K562 (cell line): ENCODE measurements around the gene C4orf50. TPM values are rescaled to one million over a fixed set of nuclear protein-coding genes. Genes with fewer than 3 reads are reported as not detected.

Experiments used
- ATAC-seq: fragments of 200-7000 bp; cut with Tn5 transposase; 3 replicates; pipeline ENCODE4 v1.9.1; 2020; ENCODE audit warnings: moderate library complexity
- BruUV-seq: library from RNA; stranded (reverse); fragments of 400-500 nt; replicated peaks from 2 replicates; lab custom pipeline; 2021; lab: Mats Ljungman, UMichigan
- CTCF ChIA-PET: fragments of 300-600 bp; formaldehyde crosslinking; extraction: SDS; loops from one replicate; lab custom pipeline; 2021; ENCODE audit warnings: low intra/inter-chr PET ratio; lab: Yijun Ruan, JAX
- POLR2A ChIA-PET: fragments of 300-600, 350-650 bp; sonication (Branson Sonifier 250); formaldehyde crosslinking; extraction: SDS; loops from one replicate; lab custom pipeline; 2021; ENCODE audit warnings: antibody characterized with exemption, inconsistent platforms; lab: Yijun Ruan, JAX
- DNase-seq, 4 experiments: peaks; one replicate each; pipeline versions ENCODE4 v3.0.0 to v3.0.0-alpha.2; 2011 to 2018; ENCODE audit warnings: low spot score in 3 of 4, mixed read lengths in 3 of 4; ENCODE audit errors: extremely low read depth in 1 of 4
- FAIRE-seq: peaks from 2 replicates; lab custom pipeline; 2011; peaks lifted over from hg19 to GRCh38; lab: Jason Lieb, UNC
- H2AFZ ChIP-seq: 2 replicates; pipeline ENCODE4 v1.6.0; 2011; ENCODE audit warnings: low read depth, low read length, control low read depth, inconsistent platforms
- H3K27ac ChIP-seq: fragments of 200-600 bp; 3 replicates; pipeline ENCODE4 v1.8.0; 2011; ENCODE audit warnings: low read depth, mild to moderate bottlenecking, control low read depth, inconsistent platforms, low read length, moderate library complexity, mixed read lengths; ENCODE audit errors: extremely low read depth
- H3K27me3 ChIP-seq, 2 experiments: fragments of 300-600 bp in 1 of 2; 2 replicates in 1 of 2; 3 replicates in 1 of 2; pipeline versions ENCODE4 v1.6.0 to v1.8.0; 2011; ENCODE audit warnings: inconsistent platforms in 2 of 2, low read length in 2 of 2, mild to moderate bottlenecking in 1 of 2, mixed read lengths in 1 of 2, moderate library complexity in 1 of 2; ENCODE audit not compliant: control insufficient read depth in 2 of 2, insufficient read depth in 2 of 2
- H3K36me3 ChIP-seq: fragments of 300-600 bp; 3 replicates; pipeline ENCODE4 v1.8.0; 2011; ENCODE audit warnings: mild to moderate bottlenecking, low read length, inconsistent platforms; ENCODE audit not compliant: control insufficient read depth, insufficient read depth
- H3K4me1 ChIP-seq, 2 experiments: fragments of 200-600 bp in 1 of 2; replicated peaks in 1 of 2; 2 replicates in 1 of 2; 3 replicates in 1 of 2; pipeline versions ENCODE4 v1.5.1 to v1.8.0; 2011; ENCODE audit warnings: inconsistent platforms in 2 of 2, low read length in 2 of 2, mild to moderate bottlenecking in 1 of 2, mixed read lengths in 1 of 2, moderate library complexity in 1 of 2; ENCODE audit not compliant: control insufficient read depth in 2 of 2, insufficient read depth in 2 of 2
- H3K4me2 ChIP-seq: 2 replicates; pipeline ENCODE4 v1.6.1; 2011; ENCODE audit warnings: low read length, control low read depth, inconsistent platforms, mixed read lengths; ENCODE audit not compliant: insufficient read depth
- H3K4me3 ChIP-seq: fragments of 200-600 bp; sonication (generic), shearing (Covaris generic); 2 replicates; pipeline ENCODE4 v1.5.1; 2016; ENCODE audit warnings: control low read depth, inconsistent platforms
- H3K79me2 ChIP-seq: fragments of 200-600 bp; 3 replicates; pipeline ENCODE4 v1.8.0; 2011; ENCODE audit warnings: low read length, inconsistent platforms; ENCODE audit not compliant: control insufficient read depth, insufficient read depth
- H3K9ac ChIP-seq, 2 experiments: 2 replicates each; pipeline versions ENCODE4 v1.6.0 to v1.6.1; 2011; ENCODE audit warnings: low read depth in 2 of 2, low read length in 2 of 2, control low read depth in 1 of 2, inconsistent platforms in 1 of 2, mild to moderate bottlenecking in 1 of 2, mixed read lengths in 1 of 2; ENCODE audit not compliant: insufficient read depth in 1 of 2
- H3K9me1 ChIP-seq: one replicate; pipeline ENCODE4 v1.6.0; 2011; ENCODE audit warnings: inconsistent platforms, mild to moderate bottlenecking, low read length, moderate library complexity; ENCODE audit not compliant: control insufficient read depth, insufficient read depth
- H3K9me3 ChIP-seq: replicated peaks from 2 replicates; pipeline ENCODE4 v1.5.1; 2011; ENCODE audit warnings: low read depth, low read length, inconsistent platforms; ENCODE audit not compliant: control insufficient read depth, insufficient read depth
- H4K20me1 ChIP-seq: replicated peaks from 2 replicates; pipeline ENCODE4 v1.6.1; 2011; ENCODE audit warnings: low read length, inconsistent platforms, mixed read lengths; ENCODE audit not compliant: control insufficient read depth, insufficient read depth
- CEBPB ChIP-seq: fragments of 450-650 bp; IDR thresholded peaks from 2 replicates; pipeline ENCODE4 v1.6.1; 2016; ENCODE audit warnings: missing genetic modification characterization, missing compliant biosample characterization
- EZH2 ChIP-seq: IDR thresholded peaks from 2 replicates; pipeline ENCODE4 v1.6.1; 2012; ENCODE audit warnings: low read depth, mild to moderate bottlenecking, inconsistent platforms, low read length, borderline replicate concordance
- GATAD2B ChIP-seq: fragments of 450-650 bp; IDR thresholded peaks from 2 replicates; pipeline ENCODE4 v1.6.1; 2017; ENCODE audit warnings: mild to moderate bottlenecking, borderline replicate concordance
- KLF13 ChIP-seq: fragments of 450-650 bp; IDR thresholded peaks from 2 replicates; pipeline ENCODE4 v1.6.1; 2016; ENCODE audit warnings: missing genetic modification characterization, low read depth, mild to moderate bottlenecking, missing compliant biosample characterization, moderate library complexity, borderline replicate concordance
- KLF6 ChIP-seq: fragments of 250-450 bp; sonication (Bioruptor Pico); IDR thresholded peaks from 2 replicates; pipeline ENCODE4 v1.4.0; 2020; ENCODE audit warnings: mild to moderate bottlenecking, moderate library complexity, borderline replicate concordance
- MYNN ChIP-seq, 2 experiments: sonication (generic); formaldehyde crosslinking in 1 of 2; IDR thresholded peaks; 2 replicates each; pipeline versions ENCODE4 v1.5.0 to v1.6.1; 2016 to 2020; ENCODE audit warnings: antibody characterized with exemption in 1 of 2, missing genetic modification reagents in 1 of 2
- POLR2AphosphoS5 ChIP-seq: IDR thresholded peaks from 2 replicates; pipeline ENCODE4 v1.6.1; 2011; ENCODE audit warnings: mild to moderate bottlenecking, low read depth, low read length, moderate library complexity; ENCODE audit not compliant: control insufficient read depth, insufficient read depth
- POLR2G ChIP-seq: fragments of 200-400 bp; formaldehyde crosslinking; IDR thresholded peaks from 2 replicates; pipeline ENCODE4 v1.6.1; 2017; ENCODE audit warnings: low read depth, mild to moderate bottlenecking, antibody characterized with exemption, low read length, moderate library complexity
- PRMT5 ChIP-seq: sonication (generic); formaldehyde crosslinking; IDR thresholded peaks from 2 replicates; pipeline ENCODE4 v1.5.0; 2020; ENCODE audit warnings: missing genetic modification reagents
- RBBP5 ChIP-seq: fragments of 200-600 bp; sonication (generic); IDR thresholded peaks from 2 replicates; pipeline ENCODE4 v1.6.1; 2012; ENCODE audit warnings: borderline replicate concordance, mild to moderate bottlenecking, low read length, control low read depth, inconsistent platforms; ENCODE audit not compliant: insufficient read depth, poor library complexity, severe bottlenecking
- SP1 ChIP-seq: sonication (generic); formaldehyde crosslinking; IDR thresholded peaks from 2 replicates; pipeline ENCODE4 v1.8.1; 2022; ENCODE audit warnings: mild to moderate bottlenecking, missing genetic modification reagents
- ZNF507 ChIP-seq: conservative IDR thresholded peaks from 2 replicates; pipeline ENCODE4 v1.6.1; 2017; ENCODE audit warnings: missing genetic modification characterization, missing compliant biosample characterization
- WGBS: fragments of 100-300 bp; shearing (Covaris generic); methylation state at CpG from one replicate; pipeline ENCODE4 v1.1.6; 2016; ENCODE audit warnings: low coverage, mixed read lengths; ENCODE audit not compliant: insufficient coverage; ENCODE audit errors: missing lambda C conversion rate; 5-methylcytosine and 5-hydroxymethylcytosine counted together
- in situ Hi-C: fragments of 300-500 bp; cut with MboI; formaldehyde crosslinking; loops from 4 replicates; pipeline ENCODE4 v1.15.0; 2018; ENCODE audit warnings: inconsistent platforms, mixed read lengths
- intact Hi-C: fragments of 100-400 bp; cut with micrococcal nuclease; formaldehyde crosslinking; loops from 2 replicates; pipeline ENCODE4 v1.14.2; 2022
- polyA plus RNA-seq, 8 experiments: library from polyadenylated mRNA; depleted of rRNA in 4 of 8; stranded (reverse) in 5 of 8; unstranded in 3 of 8; fragments of >200 nt; fragmentation: Nextera tagmentation in 2 of 8; fragmentation: Illumina TruSeq in 1 of 8; extraction: Ambion mirVana in 2 of 8; extraction: Trizol in 1 of 8; gene quantifications; 2 replicates each; pipeline versions ENCODE4 v1.2.1 to v1.2.3, GENCODE V29; 2011 to 2014; ENCODE audit warnings: inconsistent platforms in 1 of 8, missing spikeins in 1 of 8
- total RNA-seq, 7 experiments: library from RNA; depleted of rRNA in 6 of 7; stranded (reverse); fragments of >200 nt in 6 of 7; fragmentation: Illumina TruSeq in 2 of 7; extraction: Trizol in 2 of 7; gene quantifications; 2 replicates each; pipeline versions ENCODE4 v1.2.1 to v1.2.3, GENCODE V29; 2011 to 2021; ENCODE audit warnings: low replicate concordance in 1 of 7
- TF ChIP-seq, protein P1 (sequence below): fragments of 250-450 bp; sonication (Bioruptor Pico); IDR thresholded peaks from 2 replicates; pipeline ENCODE4 v1.4.0; 2020; ENCODE audit warnings: mild to moderate bottlenecking, moderate library complexity
- TF ChIP-seq, protein P2 (sequence below): fragments of 450-650 bp; IDR thresholded peaks from 2 replicates; pipeline ENCODE4 v1.6.1; 2017; ENCODE audit warnings: antibody characterized with exemption, mild to moderate bottlenecking

The C4orf50 gene
- total and polyA plus RNA-seq, 9 of the 15 experiments (the other 6 are each of a cell fraction or from before 2014, with no cell fraction given) = not detected

DNA sequence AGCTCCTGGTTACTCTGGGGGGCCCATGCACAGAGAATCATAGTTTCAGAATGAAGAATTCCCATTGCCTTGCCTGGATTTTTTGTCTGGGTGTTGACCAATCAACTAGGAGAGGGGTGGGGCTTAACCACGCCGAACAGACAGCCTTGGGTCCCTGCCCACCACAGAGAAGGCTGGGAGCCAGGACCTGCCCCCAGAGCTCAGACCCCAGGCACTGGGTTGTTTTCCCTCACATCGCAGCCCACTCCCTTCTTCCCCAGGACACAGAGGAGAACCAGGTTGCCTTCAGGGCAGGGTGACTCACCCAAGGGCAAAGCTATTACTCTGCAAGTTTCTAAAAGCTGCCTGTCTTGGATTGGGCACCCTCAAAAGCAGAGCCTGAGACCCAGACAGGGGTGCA, 102.0 kb downstream of the C4orf50 start:
- in situ Hi-C loops = no loop called here
- no peaks in the 10 kb centered on the region for H3K79me2 ChIP-seq
- intact Hi-C loops = no loop called here
- WGBS = 0% methylated on average over 3 of the region's 3 CpGs
- H3K36me3 ChIP-seq = no peaks in the 10 kb centered on the region
- DNase-seq (no peak), FAIRE-seq (no peak), ATAC-seq (no peak)
- H3K9me1 ChIP-seq = no peaks in the 10 kb centered on the region
- ChIA-PET CTCF (no interaction called here), POLR2A (no interaction called here)
- no peaks in the 10 kb centered on the region for H3K9me3 ChIP-seq
- no peak overlapping the region for H2AFZ ChIP-seq
- BruUV-seq = no TSS peak
- no peak overlapping the region for H3K4me2 ChIP-seq
- peaks cover 0 to 10% of the 10 kb centered on the region in 2 experiments; a peak in 1 of 5 replicates for H3K27me3 ChIP-seq
- no peak overlapping the region for H3K4me3 ChIP-seq
- no peaks in the 10 kb centered on the region for H3K4me1 ChIP-seq
- H3K27ac ChIP-seq = no peak overlapping the region
- no peak overlapping the region for H3K9ac ChIP-seq
- no peaks in the 10 kb centered on the region for H4K20me1 ChIP-seq
- TF ChIP-seq ZNF507 (tag) = no peak
- TF ChIP-seq SP1 = no peak
- no peak for TF ChIP-seq GATAD2B
- TF ChIP-seq PRMT5 (CRISPR knock-in tag) = no peak
- TF ChIP-seq, protein P1, sequence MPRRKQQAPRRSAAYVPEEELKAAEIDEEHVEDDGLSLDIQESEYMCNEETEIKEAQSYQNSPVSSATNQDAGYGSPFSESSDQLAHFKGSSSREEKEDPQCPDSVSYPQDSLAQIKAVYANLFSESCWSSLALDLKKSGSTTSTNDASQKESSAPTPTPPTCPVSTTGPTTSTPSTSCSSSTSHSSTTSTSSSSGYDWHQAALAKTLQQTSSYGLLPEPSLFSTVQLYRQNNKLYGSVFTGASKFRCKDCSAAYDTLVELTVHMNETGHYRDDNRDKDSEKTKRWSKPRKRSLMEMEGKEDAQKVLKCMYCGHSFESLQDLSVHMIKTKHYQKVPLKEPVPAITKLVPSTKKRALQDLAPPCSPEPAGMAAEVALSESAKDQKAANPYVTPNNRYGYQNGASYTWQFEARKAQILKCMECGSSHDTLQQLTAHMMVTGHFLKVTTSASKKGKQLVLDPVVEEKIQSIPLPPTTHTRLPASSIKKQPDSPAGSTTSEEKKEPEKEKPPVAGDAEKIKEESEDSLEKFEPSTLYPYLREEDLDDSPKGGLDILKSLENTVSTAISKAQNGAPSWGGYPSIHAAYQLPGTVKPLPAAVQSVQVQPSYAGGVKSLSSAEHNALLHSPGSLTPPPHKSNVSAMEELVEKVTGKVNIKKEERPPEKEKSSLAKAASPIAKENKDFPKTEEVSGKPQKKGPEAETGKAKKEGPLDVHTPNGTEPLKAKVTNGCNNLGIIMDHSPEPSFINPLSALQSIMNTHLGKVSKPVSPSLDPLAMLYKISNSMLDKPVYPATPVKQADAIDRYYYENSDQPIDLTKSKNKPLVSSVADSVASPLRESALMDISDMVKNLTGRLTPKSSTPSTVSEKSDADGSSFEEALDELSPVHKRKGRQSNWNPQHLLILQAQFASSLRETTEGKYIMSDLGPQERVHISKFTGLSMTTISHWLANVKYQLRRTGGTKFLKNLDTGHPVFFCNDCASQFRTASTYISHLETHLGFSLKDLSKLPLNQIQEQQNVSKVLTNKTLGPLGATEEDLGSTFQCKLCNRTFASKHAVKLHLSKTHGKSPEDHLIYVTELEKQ (CRISPR knock-in tag) = no peak
- no peak for TF ChIP-seq KLF6 (CRISPR knock-in tag)
- no peak for TF ChIP-seq MYNN (IDR thresholded peaks at IDR 0.05)
- no peak for TF ChIP-seq MYNN (CRISPR knock-in tag; IDR thresholded peaks at IDR 0.05)
- TF ChIP-seq, protein P2, sequence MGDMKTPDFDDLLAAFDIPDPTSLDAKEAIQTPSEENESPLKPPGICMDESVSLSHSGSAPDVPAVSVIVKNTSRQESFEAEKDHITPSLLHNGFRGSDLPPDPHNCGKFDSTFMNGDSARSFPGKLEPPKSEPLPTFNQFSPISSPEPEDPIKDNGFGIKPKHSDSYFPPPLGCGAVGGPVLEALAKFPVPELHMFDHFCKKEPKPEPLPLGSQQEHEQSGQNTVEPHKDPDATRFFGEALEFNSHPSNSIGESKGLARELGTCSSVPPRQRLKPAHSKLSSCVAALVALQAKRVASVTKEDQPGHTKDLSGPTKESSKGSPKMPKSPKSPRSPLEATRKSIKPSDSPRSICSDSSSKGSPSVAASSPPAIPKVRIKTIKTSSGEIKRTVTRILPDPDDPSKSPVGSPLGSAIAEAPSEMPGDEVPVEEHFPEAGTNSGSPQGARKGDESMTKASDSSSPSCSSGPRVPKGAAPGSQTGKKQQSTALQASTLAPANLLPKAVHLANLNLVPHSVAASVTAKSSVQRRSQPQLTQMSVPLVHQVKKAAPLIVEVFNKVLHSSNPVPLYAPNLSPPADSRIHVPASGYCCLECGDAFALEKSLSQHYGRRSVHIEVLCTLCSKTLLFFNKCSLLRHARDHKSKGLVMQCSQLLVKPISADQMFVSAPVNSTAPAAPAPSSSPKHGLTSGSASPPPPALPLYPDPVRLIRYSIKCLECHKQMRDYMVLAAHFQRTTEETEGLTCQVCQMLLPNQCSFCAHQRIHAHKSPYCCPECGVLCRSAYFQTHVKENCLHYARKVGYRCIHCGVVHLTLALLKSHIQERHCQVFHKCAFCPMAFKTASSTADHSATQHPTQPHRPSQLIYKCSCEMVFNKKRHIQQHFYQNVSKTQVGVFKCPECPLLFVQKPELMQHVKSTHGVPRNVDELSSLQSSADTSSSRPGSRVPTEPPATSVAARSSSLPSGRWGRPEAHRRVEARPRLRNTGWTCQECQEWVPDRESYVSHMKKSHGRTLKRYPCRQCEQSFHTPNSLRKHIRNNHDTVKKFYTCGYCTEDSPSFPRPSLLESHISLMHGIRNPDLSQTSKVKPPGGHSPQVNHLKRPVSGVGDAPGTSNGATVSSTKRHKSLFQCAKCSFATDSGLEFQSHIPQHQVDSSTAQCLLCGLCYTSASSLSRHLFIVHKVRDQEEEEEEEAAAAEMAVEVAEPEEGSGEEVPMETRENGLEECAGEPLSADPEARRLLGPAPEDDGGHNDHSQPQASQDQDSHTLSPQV = no peak
- no peak for TF ChIP-seq POLR2AphosphoS5
- no peak for TF ChIP-seq RBBP5
- TF ChIP-seq POLR2G = no peak
- no peak for TF ChIP-seq CEBPB (tag)
- TF ChIP-seq KLF13 (tag) = no peak
- TF ChIP-seq EZH2 = no peak
